ENCODE results near the gene SYCN.
"Not testable (repeated sequence)": the region's sequence is repeated elsewhere in the genome, so short reads cannot be mapped to it uniquely, and the experiment has no call there.

SYCN gene, protein sequence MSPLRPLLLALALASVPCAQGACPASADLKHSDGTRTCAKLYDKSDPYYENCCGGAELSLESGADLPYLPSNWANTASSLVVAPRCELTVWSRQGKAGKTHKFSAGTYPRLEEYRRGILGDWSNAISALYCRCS

DNA sequence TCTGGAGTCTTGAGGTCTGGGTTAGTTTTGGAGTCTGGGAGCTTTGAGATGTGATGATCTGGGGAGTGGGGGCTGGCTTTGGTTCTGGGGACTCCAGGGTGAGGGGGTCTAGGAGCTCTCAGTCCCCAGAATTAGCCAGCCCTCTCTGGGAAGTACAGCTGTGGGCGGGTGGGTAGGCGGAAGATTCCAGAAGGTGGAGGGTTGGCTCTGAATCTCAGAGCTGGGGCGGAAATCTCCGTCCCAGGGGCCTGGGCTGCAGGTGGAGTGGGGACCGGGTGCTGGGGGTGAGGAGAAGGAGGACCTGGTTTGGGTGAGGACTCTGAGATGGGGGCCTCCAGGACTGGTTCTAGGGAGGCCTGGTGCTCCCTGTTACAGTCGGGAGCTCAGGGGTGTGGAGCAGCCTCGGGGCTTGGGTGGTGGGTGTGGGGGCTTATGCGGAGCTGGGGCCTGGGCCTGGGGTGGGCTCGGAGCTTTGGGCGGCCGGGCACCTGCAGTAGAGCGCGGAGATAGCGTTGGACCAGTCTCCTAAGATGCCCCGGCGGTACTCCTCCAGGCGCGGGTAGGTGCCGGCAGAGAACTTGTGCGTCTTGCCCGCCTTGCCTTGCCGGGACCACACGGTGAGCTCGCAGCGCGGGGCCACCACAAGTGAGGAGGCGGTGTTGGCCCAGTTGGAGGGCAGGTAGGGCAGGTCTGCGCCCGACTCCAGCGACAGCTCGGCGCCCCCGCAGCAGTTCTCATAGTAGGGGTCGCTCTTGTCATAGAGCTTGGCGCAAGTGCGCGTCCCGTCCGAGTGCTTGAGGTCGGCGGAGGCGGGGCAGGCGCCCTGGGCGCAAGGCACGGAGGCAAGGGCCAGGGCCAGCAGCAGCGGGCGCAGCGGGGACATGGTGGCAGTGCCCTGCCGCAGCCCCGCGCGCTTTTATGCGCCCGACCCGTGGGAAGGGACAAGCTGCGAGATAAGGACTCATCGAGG, at the start of gene SYCN:
Gene SYCN (minus strand): TSS at position 892 of the 970 bp plus-strand sequence. CDS start 9 bp downstream, at position 883.
- no peak for DNase-seq (ENCODE audit: low spot score)

GRCh38 chr19:39253374-39254149, 49.5 kb upstream of the SYCN start:
- DNase-seq (ENCODE audit: low spot score), result no peak

DNA sequence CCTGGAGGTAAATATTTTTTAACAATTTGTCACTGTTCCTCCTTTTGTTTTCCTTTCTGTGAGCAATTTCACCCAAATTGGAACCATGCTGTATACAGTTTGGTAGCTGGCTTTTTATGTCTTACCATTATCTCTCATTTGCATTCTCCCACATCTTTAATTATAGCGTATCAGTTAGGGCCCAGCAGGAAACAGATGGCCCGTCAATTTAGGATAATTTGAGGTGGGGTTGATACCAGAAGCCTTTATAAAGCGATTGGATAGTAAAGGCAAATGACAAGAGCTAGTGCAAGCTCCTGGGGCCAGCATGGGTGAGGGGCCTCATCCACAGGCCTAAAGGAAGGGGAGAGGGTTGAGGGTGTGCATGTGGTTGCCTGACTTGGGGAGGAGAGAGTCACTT, 48.4 kb upstream of the SYCN start:
- DNase-seq (ENCODE audit: low spot score), result no peak

- DNase-seq (ENCODE audit: low spot score), result no peak
Measured at GRCh38 chr19:39251846-39252245, 47.8 kb upstream of the SYCN start.

- DNase-seq (ENCODE audit: low spot score), result no peak
Measured at GRCh38 chr19:39251081-39251480, 47.0 kb upstream of the SYCN start.

- DNase-seq (ENCODE audit: low spot score), result no peak
Measured at GRCh38 chr19:39248806-39249205, 44.7 kb upstream of the SYCN start, which contains the start of gene IFNL4. Gene IFNL4, minus strand, starts transcription at chr19:39248856.

DNA sequence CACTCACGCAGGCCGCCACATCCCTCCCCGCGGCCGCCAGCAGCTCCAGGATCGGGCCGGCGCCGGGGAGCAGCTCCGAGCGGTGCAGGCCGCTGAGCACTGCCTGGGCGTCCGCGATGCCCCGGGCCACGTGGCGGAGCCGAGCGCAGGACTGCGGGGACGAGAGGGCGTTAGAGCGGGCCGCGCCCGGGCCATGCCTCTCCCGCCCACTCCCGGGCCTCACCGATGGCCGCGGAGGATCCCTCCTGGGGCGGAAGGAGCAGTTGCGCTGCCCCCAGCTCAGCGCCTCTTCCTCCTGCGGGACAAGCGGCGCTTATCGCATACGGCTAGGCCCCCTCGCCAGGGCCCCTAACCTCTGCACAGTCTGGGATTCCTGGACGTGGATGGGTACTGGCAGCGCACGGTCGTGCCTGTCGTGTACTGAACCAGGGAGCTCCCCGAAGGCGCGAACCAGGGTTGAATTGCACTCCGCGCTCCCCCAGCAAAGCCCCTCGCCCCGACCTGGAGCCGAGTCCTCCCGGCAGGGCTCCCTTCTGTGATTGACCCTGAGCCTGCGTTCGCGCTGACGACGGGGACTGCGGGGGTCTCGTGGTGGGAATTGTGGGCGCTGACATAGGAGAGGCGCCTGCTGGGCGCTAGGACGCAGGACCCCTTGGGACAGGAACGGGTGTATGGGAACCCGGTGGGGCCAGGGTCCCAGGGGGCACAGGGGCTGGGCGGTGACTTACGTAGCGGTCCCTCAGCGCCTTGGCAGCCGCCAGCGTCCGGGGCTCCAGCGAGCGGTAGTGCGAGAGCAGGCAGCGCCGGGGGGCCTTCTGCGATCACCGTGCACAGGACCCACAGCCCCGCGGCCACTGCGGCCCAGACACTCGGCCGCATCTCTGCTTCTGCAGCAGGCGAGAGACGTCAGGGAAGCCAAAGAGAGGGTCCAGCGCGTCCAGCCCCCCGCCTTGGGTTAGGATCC, 43.9 kb upstream of the SYCN start:
- no peak for DNase-seq (ENCODE audit: low spot score)

GRCh38 chr19:39246951-39247669, 43.0 kb upstream of the SYCN start:
- peak; percentile 46 for DNase-seq (ENCODE audit: low spot score)

DNA sequence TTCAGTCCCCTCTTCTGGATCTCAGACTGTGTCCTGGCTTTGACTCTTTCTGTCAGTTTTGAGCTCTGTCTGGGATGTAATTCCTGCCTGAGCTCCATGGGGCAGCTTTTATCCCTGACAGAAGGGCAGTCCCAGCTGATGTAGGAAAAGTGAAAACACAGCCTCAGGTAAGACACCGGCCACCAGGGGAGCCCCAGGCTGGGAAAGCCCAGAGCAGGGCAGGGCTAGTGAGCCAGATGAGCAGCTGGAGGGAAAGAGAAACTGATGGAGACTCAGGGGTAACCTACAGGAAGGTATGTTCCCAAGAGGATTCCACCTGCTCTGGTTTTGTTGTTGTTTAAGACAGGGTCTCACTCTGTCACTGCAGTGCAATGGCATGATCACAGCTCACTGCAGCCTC, 41.1 kb upstream of the SYCN start:
- not testable (repeated sequence) for DNase-seq (ENCODE audit: low spot score)

- not testable (repeated sequence) for DNase-seq (ENCODE audit: low spot score)
Measured at GRCh38 chr19:39244410-39245100, 40.5 kb upstream of the SYCN start, which contains the start of gene IFNL3. Gene IFNL3, minus strand, starts transcription at chr19:39245006. Its CDS starts 39 bp downstream, at chr19:39244967.

DNA sequence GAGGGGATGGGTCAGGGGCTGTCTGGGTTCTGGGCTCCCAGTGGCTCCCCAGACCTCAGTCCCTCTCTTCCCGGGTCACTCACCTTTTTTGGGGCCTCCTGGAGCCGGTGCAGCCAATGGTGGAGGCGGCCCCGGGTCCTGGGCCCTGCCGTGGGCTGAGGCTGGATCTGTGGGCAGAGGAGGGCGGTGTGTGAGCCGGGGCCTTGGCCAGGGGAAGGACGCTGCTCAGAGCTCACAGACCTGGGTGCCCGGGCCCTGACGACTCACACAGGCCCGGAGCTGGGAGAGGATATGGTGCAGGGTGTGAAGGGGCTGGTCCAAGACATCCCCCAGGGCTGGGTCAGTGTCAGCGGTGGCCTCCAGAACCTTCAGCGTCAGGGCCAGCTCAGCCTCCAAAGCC, 39.7 kb upstream of the SYCN start:
- DNase-seq (ENCODE audit: low spot score), result not testable (repeated sequence)

- DNase-seq (ENCODE audit: low spot score), result no peak
Measured at GRCh38 chr19:39240421-39240820, 36.4 kb upstream of the SYCN start.

DNA sequence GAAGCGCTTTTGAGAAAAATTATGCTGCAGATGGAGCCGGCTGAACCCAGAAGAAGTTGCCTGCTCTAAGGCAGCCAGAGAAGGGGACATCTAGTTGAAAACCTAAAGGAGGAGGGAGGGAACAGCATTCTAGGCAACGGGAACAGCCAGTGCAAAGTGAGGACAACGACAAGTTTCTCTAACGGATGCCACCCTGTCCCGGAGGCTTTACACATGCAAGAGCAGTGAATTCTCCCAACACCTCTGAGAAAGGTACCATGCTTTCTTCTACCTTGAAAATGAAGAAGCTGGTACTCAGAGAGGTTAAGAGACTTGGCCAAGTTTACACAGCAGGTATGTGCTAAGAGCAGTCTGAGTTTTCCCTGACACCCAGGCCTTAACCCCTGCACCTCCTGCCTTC, 34.9 kb upstream of the SYCN start:
- DNase-seq (ENCODE audit: low spot score), result no peak

GRCh38 chr19:39238209-39238608, 34.1 kb upstream of the SYCN start:
- DNase-seq (ENCODE audit: low spot score), result no peak

DNA sequence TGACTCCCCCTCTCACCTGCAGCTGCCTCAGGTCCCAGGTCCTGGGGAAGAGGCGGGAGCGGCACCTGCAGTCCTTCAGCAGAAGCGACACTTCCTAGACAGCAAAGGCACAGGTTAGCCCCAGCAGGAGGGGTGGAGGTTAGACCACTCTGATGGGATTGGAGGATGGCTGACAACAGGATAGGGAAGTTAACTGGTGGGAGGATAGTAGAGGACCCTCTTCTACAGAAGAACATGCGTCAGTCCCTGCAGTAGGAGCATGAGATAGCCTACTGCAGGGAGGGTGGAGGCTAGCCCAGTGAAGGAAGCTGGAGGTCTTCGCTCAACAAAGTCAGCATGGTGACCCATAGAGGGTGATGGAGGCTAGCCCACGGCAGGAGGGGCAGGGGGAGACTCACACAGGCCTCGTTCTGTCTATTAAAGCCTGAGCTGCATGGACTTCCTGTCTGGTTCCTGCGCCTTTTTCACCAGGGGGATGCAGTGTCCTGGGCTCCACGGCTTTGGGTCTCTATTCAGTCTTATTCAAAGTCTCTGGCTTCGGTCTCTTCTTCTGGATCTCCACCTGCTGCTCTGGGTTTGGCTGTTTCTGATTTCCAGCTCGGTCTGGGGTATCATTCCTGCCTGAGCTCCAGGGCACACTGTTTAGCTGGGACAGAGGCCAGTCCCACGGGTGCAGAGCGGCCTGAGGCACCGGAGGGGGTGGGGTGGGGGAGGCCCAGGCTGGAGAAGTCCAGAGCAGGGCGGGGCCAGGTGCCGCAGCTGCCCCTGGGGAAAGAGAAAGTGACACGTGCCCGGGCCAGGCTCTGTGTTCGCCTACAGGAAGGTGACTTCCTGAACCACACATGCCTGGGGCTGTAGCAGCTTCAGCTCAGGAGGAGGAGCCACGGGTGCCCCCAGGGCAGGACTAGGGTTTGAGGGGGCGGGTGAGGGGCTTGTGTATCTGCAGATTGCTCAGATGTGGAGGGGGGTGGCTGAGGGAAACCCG, 33.4 kb upstream of the SYCN start:
- DNase-seq (ENCODE audit: low spot score), result no peak

DNA sequence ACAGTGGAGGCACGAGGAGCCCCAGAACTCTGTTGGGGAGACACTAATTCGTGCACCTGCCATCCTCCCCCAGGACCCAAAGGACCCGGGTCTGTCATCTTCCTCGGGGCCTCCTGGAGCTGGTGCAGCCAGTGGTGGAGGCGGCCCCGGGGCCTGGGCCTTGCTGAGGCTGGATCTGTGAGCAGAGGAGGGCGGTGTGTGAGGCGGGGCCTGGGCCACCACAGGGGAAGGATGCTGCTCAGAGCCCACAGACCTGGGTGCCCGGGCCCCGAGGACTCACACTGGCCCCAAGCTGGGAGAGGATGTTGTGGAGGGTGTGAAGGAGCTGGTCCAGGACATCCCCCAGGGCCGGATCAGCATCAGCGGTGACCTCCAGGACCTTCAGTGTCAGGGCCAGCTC, 32.5 kb upstream of the SYCN start:
- no peak for DNase-seq (ENCODE audit: low spot score)

- DNase-seq (ENCODE audit: low spot score), result no peak
Measured at GRCh38 chr19:39232708-39233107, 28.6 kb upstream of the SYCN start.

DNA sequence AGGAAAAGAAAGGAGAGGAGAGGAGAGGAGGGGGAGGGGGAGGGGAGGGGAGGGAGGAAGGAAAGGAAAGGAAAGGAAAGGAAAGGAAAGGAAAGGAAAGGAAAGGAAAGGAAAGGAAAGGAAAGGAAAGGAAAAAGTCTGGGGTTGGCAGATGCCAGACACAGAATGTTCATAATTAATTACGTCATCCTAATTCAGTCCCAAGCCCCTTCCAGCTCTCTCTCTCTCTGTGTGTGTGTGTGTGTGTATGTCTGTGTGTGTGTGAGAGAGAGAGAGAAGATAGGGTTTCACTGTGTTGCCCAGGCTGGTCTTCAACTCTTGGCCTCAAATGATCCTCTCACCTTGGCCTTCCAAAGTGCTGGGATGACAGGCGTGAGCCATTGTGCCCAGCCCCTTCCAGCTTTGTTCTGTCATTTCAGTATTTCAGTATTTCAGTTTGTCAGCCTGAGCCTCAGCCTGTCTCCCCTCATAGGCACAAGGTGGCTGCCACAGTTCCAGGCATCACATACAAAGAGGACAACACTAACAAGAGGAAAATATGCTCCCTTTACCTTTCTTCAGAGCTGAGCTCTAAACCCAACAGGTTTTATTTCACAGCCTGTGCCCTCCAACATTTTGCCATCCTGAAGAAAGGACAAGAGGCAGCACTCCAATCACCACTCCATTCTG, 26.2 kb upstream of the SYCN start:
- DNase-seq (ENCODE audit: low spot score), result no peak
